ENCODE results near the gene GNL1. TPM values are rescaled to one million over a fixed set of nuclear protein-coding genes. Genes with fewer than 3 reads are reported as not detected.
A peak's percentile ranks its signal among the peaks of the same experiment; 100 is the strongest.

The GNL1 gene
- total and polyA plus RNA-seq, 9 of the 15 experiments (the other 6 are each of a cell fraction or from before 2014, with no cell fraction given), result 0.73 to 112 (median 58.0) TPM

- no peak for TF ChIP-seq SETDB1 (IDR thresholded peaks at IDR 0.05; ENCODE audit: low read length)
- no peak for TF ChIP-seq CBFB (CRISPR knock-in tag; IDR thresholded peaks at IDR 0.05)
- no peak for TF ChIP-seq L3MBTL2 (IDR thresholded peaks at IDR 0.05)
- TF ChIP-seq TCF15 (CRISPR knock-in tag; IDR thresholded peaks at IDR 0.05), result no peak
- TF ChIP-seq MTA1 (IDR thresholded peaks at IDR 0.05; ENCODE audit: borderline replicate concordance), result no peak
- no peak for TF ChIP-seq MITF (IDR thresholded peaks at IDR 0.05)
- no peak for TF ChIP-seq NCOR1 (IDR thresholded peaks at IDR 0.05)
- no peak for TF ChIP-seq SFPQ (IDR thresholded peaks at IDR 0.05; ENCODE audit: low read depth, low read length)
- no peak for TF ChIP-seq KAT7 (CRISPR knock-in tag; IDR thresholded peaks at IDR 0.05; ENCODE audit: borderline replicate concordance)
- peak; percentile 88 for TF ChIP-seq ZNF316 (IDR thresholded peaks at IDR 0.05)
- TF ChIP-seq ZNF583 (CRISPR knock-in tag; IDR thresholded peaks at IDR 0.05), result no peak
- no peak for TF ChIP-seq LEF1 (IDR thresholded peaks at IDR 0.05)
- TF ChIP-seq TFAP4 (CRISPR knock-in tag; IDR thresholded peaks at IDR 0.05; ENCODE audit: borderline replicate concordance), result peak; percentile 87
- no peak for TF ChIP-seq FOXJ2 (tag; IDR thresholded peaks at IDR 0.05)
- TF ChIP-seq RNF219 (CRISPR knock-in tag; IDR thresholded peaks at IDR 0.05), result no peak
- TF ChIP-seq E4F1 (CRISPR knock-in tag; IDR thresholded peaks at IDR 0.05; ENCODE audit: borderline replicate concordance), result no peak
- no peak for TF ChIP-seq ELF2 (CRISPR knock-in tag; IDR thresholded peaks at IDR 0.05)
- peak; percentile 77 for TF ChIP-seq MAFF (IDR thresholded peaks at IDR 0.05; ENCODE audit: low read length)
- TF ChIP-seq EP400 (IDR thresholded peaks at IDR 0.05), result no peak
- peak; percentile 33; the same call in 1 of the 2 replicates for TF ChIP-seq BACH1 (tag; IDR thresholded peaks at IDR 0.05)
These were observed 34.7 kb upstream of the GNL1 start (continued) for GRCh38 chr6:30591008-30591407.

Measured in K562 (cell line).